Neuronal stem cell (in vitro differentiated cells): Measurements from ENCODE around the gene ARFGAP2.
"Not testable (repeated sequence)": the region's sequence is repeated elsewhere in the genome, so short reads cannot be mapped to it uniquely, and the experiment has no call there.

ENCODE experiments used
- DNase-seq: peaks from one replicate; pipeline ENCODE4 v3.0.0-alpha.2; 2013; ENCODE audit warnings: low spot score
- H2AFZ ChIP-seq: one replicate; pipeline ENCODE4 v1.6.1; 2013; ENCODE audit warnings: mild to moderate bottlenecking, low read length, inconsistent platforms
- H2AK5ac ChIP-seq: 2 replicates; pipeline ENCODE4 v1.6.1; 2013; ENCODE audit warnings: low read depth, mild to moderate bottlenecking, inconsistent platforms, low read length, moderate library complexity, mixed read lengths
- H2BK120ac ChIP-seq: 2 replicates; pipeline ENCODE4 v1.6.1; 2013; ENCODE audit warnings: low read depth, mild to moderate bottlenecking, inconsistent platforms, low read length, moderate library complexity, mixed read lengths
- H2BK12ac ChIP-seq: one replicate; pipeline ENCODE4 v1.6.1; 2013; ENCODE audit warnings: low read length, inconsistent platforms
- H2BK15ac ChIP-seq: 2 replicates; pipeline ENCODE4 v1.6.1; 2013; ENCODE audit warnings: mild to moderate bottlenecking, low read length, inconsistent platforms, mixed read lengths
- H2BK5ac ChIP-seq: one replicate; pipeline ENCODE4 v1.6.1; 2013; ENCODE audit warnings: inconsistent platforms, mild to moderate bottlenecking, low read length, moderate library complexity
- H3K14ac ChIP-seq: one replicate; pipeline ENCODE4 v1.6.1; 2013; ENCODE audit warnings: low read length, inconsistent platforms
- H3K18ac ChIP-seq: 2 replicates; pipeline ENCODE4 v1.6.1; 2013; ENCODE audit warnings: low read length, inconsistent platforms
- H3K23ac ChIP-seq: 2 replicates; pipeline ENCODE4 v1.6.1; 2013; ENCODE audit warnings: low read depth, mild to moderate bottlenecking, mixed read lengths, low read length, inconsistent platforms; ENCODE audit not compliant: poor library complexity
- H3K27ac ChIP-seq: replicated peaks from 3 replicates; pipeline ENCODE4 v1.5.1; 2013; ENCODE audit warnings: low read length, inconsistent platforms
- H3K27me3 ChIP-seq, 3 experiments: 2 replicates each; pipeline ENCODE4 v1.6.1; 2013; ENCODE audit warnings: low read length in 3 of 3, mild to moderate bottlenecking in 2 of 3, inconsistent platforms in 1 of 3, low read depth in 1 of 3, mixed read lengths in 1 of 3, moderate library complexity in 1 of 3; ENCODE audit not compliant: control insufficient read depth in 3 of 3, insufficient read depth in 3 of 3
- H3K36me3 ChIP-seq, 2 donors: replicated peaks in 1 of 2; 2 replicates each; pipeline ENCODE4 v1.6.1; 2013; ENCODE audit warnings: low read length in 2 of 2; ENCODE audit not compliant: control insufficient read depth in 2 of 2, insufficient read depth in 2 of 2
- H3K4ac ChIP-seq: 2 replicates; pipeline ENCODE4 v1.6.1; 2013; ENCODE audit warnings: inconsistent platforms, mild to moderate bottlenecking, low read length, moderate library complexity
- H3K4me1 ChIP-seq, 2 donors: 1 replicate in 1 of 2; 2 replicates in 1 of 2; pipeline ENCODE4 v1.6.1; 2013; ENCODE audit warnings: low read length in 2 of 2, low read depth in 1 of 2; ENCODE audit not compliant: control insufficient read depth in 2 of 2, insufficient read depth in 1 of 2
- H3K4me2 ChIP-seq: one replicate; pipeline ENCODE4 v1.6.1; 2013; ENCODE audit warnings: mild to moderate bottlenecking, low read length, inconsistent platforms; ENCODE audit not compliant: insufficient read depth, poor library complexity, severe bottlenecking
- H3K4me3 ChIP-seq, 2 donors: 2 replicates each; pipeline ENCODE4 v1.5.1; 2013; ENCODE audit warnings: low read length in 2 of 2, mild to moderate bottlenecking in 2 of 2, inconsistent platforms in 1 of 2, moderate library complexity in 1 of 2
- H3K79me1 ChIP-seq: one replicate; pipeline ENCODE4 v1.6.1; 2013; ENCODE audit warnings: low read depth, mild to moderate bottlenecking, inconsistent platforms, low read length, moderate library complexity
- H3K9ac ChIP-seq: one replicate; pipeline ENCODE4 v1.6.1; 2013; ENCODE audit warnings: mild to moderate bottlenecking, low read depth, low read length, inconsistent platforms; ENCODE audit not compliant: poor library complexity
- H3K9me3 ChIP-seq, 2 donors: replicated peaks in 1 of 2; 2 replicates each; pipeline versions ENCODE3 to v1.6.1; 2013; ENCODE audit warnings: low read length in 2 of 2, mild to moderate bottlenecking in 2 of 2, inconsistent platforms in 1 of 2, low read depth in 1 of 2, mixed read lengths in 1 of 2, moderate library complexity in 1 of 2; ENCODE audit not compliant: control insufficient read depth in 2 of 2, insufficient read depth in 1 of 2
- H4K8ac ChIP-seq: one replicate; pipeline ENCODE4 v1.6.1; 2013; ENCODE audit warnings: low read depth, mild to moderate bottlenecking, inconsistent platforms, low read length, moderate library complexity
- H4K91ac ChIP-seq: one replicate; pipeline ENCODE4 v1.6.1; 2013; ENCODE audit warnings: low read length, low read depth, mild to moderate bottlenecking, inconsistent platforms; ENCODE audit not compliant: poor library complexity
- WGBS, 2 donors: extraction: QIAGEN DNeasy Blood & Tissue Kit; methylation state at CpG; one replicate each; pipeline ENCODE4 v1.1.7; 2013; ENCODE audit warnings: missing lambda C conversion rate in 2 of 2, mixed read lengths in 1 of 2; ENCODE audit not compliant: insufficient read length in 2 of 2, insufficient replicate concordance in 1 of 2; ENCODE audit errors: extremely low coverage in 2 of 2; 5-methylcytosine and 5-hydroxymethylcytosine counted together

Gene ARFGAP2

GRCh38 chr11:47198161-47198560, 21.5 kb upstream of the ARFGAP2 start:
- not testable (repeated sequence) for H3K4ac ChIP-seq, H2BK120ac ChIP-seq, H4K91ac ChIP-seq, H3K9ac ChIP-seq, H3K27ac ChIP-seq, H3K4me3 ChIP-seq, H3K4me2 ChIP-seq, H3K23ac ChIP-seq, H2BK12ac ChIP-seq, H2BK15ac ChIP-seq, H2AFZ ChIP-seq, H2BK5ac ChIP-seq, H2AK5ac ChIP-seq, DNase-seq, H3K79me1 ChIP-seq, H3K4me1 ChIP-seq, H3K9me3 ChIP-seq, H3K18ac ChIP-seq, H3K36me3 ChIP-seq, H4K8ac ChIP-seq, H3K14ac ChIP-seq
- H3K27me3 ChIP-seq, result peaks cover 0 to 19% (median 0%) of the 10 kb centered on the region in 3 experiments
- no CpG with 5 or more reads among the region's 9 CpGs for WGBS, 2 donors

GRCh38 chr11:47192111-47192510, 15.4 kb upstream of the ARFGAP2 start:
- Histone ChIP-seq H2BK5ac (no peak overlapping the region), H3K27ac (no peak overlapping the region), H3K79me1 (no peaks in the 10 kb centered on the region), H4K91ac (no peak overlapping the region), H3K14ac (no peak overlapping the region), H3K23ac (no peak overlapping the region), H3K9ac (no peak overlapping the region), H2BK120ac (no peak overlapping the region), H2BK15ac (no peak overlapping the region), H2BK12ac (no peak overlapping the region), H3K4me2 (no peak overlapping the region), H3K18ac (no peak overlapping the region), H2AK5ac (no peak overlapping the region), H3K4me1 (peaks cover 3 to 5% of the 10 kb centered on the region in 2 donors), H4K8ac (no peak overlapping the region), H3K9me3 (no peaks in the 10 kb centered on the region), H3K27me3 (peaks cover 2 to 32% (median 16%) of the 10 kb centered on the region in 3 experiments), H3K4ac (no peak overlapping the region), H2AFZ (no peak overlapping the region), H3K4me3 (no peak overlapping the region), H3K36me3 (no peaks in the 10 kb centered on the region)
- no peak for DNase-seq
- WGBS, 2 donors, result no CpG with 5 or more reads among the region's 4 CpGs

GRCh38 chr11:47191137-47191536, 14.5 kb upstream of the ARFGAP2 start:
- not testable (repeated sequence) for H2BK120ac ChIP-seq

GRCh38 chr11:47189100-47189834, 12.6 kb upstream of the ARFGAP2 start:
- H3K4me2 ChIP-seq, result no peak overlapping the region
- H4K8ac ChIP-seq, result no peak overlapping the region
- H3K27ac ChIP-seq, result no peak overlapping the region
- no peak for DNase-seq
- H3K18ac ChIP-seq, result no peak overlapping the region
- H3K4me3 ChIP-seq, result no peak overlapping the region
- no peak overlapping the region for H2AFZ ChIP-seq
- H2AK5ac ChIP-seq, result no peak overlapping the region
- no peak overlapping the region for H3K9ac ChIP-seq
- H3K27me3 ChIP-seq, result peaks cover 5 to 44% (median 39%) of the 10 kb centered on the region in 3 experiments
- no peak overlapping the region for H3K4ac ChIP-seq
- H2BK15ac ChIP-seq, result no peak overlapping the region
- H4K91ac ChIP-seq, result no peak overlapping the region
- no peak overlapping the region for H2BK5ac ChIP-seq
- no peak overlapping the region for H2BK12ac ChIP-seq
- no peaks in the 10 kb centered on the region for H3K79me1 ChIP-seq
- peaks cover 9 to 14% of the 10 kb centered on the region in 2 donors for H3K4me1 ChIP-seq
- H3K9me3 ChIP-seq, result no peaks in the 10 kb centered on the region
- no peak overlapping the region for H2BK120ac ChIP-seq
- H3K14ac ChIP-seq, result no peak overlapping the region
- H3K36me3 ChIP-seq, result no peaks in the 10 kb centered on the region
- H3K23ac ChIP-seq, result no peak overlapping the region
- WGBS, 2 donors, result no CpG with 5 or more reads among the region's 11 CpGs

More at GRCh38 chr11:47191137-47191536, 14.5 kb upstream of the ARFGAP2 start:
- H3K14ac ChIP-seq, H3K36me3 ChIP-seq, H2BK15ac ChIP-seq, H3K79me1 ChIP-seq, H4K8ac ChIP-seq, H3K4ac ChIP-seq, H3K9me3 ChIP-seq, H3K27ac ChIP-seq, H2AFZ ChIP-seq, H4K91ac ChIP-seq, DNase-seq, H3K18ac ChIP-seq, H3K4me3 ChIP-seq, H2BK5ac ChIP-seq, H3K9ac ChIP-seq, H3K23ac ChIP-seq, H2BK12ac ChIP-seq, H3K4me2 ChIP-seq: not testable (repeated sequence)
- Histone ChIP-seq H3K27me3 (peaks cover 2 to 40% (median 25%) of the 10 kb centered on the region in 3 experiments), H2AK5ac (peak overlapping the region; percentile 45), H3K4me1 (peaks cover 7 to 11% of the 10 kb centered on the region in 2 donors)
- WGBS, 2 donors, result no CpG with 5 or more reads among the region's 10 CpGs
